ENCODE measurements around the gene PTPRH. TPM values are rescaled to one million over a fixed set of nuclear protein-coding genes. Genes with fewer than 3 reads are reported as not detected.
"Not testable (repeated sequence)": the region's sequence is repeated elsewhere in the genome, so short reads cannot be mapped to it uniquely, and the experiment has no call there.

Gene PTPRH
- total RNA-seq, 3 donors from 2014 or later (not counting 1 experiment from before 2014, with no cell fraction given): 0.45 TPM; not detected in 2

- Mint-ChIP-seq H3K4me3 (no peak overlapping the region), H3K27me3 (ENCODE audit: low read depth in 2 of 2) (no peaks in the 10 kb centered on the region), H3K9me3 (no peaks in the 10 kb centered on the region), H3K36me3 (no peaks in the 10 kb centered on the region), H3K4me1 (peaks cover 4 to 11% of the 10 kb centered on the region in 2 donors), H3K27ac (peak overlapping the region in 1 of 2 donors; percentile 65)
- ATAC-seq (no peak), DNase-seq (no peak)
- Histone ChIP-seq H3K27me3 (ENCODE audit: control insufficient read depth, insufficient read depth, low read length) (no peaks in the 10 kb centered on the region), H3K27ac (ENCODE audit: low read length) (no peak overlapping the region), H3K4me1 (ENCODE audit: control insufficient read depth, insufficient read depth, low read length) (no peaks in the 10 kb centered on the region), H3K4me3 (ENCODE audit: low read length) (no peak overlapping the region), H3K36me3 (ENCODE audit: control insufficient read depth, insufficient read depth, low read length) (peaks cover 43% of the 10 kb centered on the region), H3K9me3 (ENCODE audit: control insufficient read depth, insufficient read depth, low read length) (no peaks in the 10 kb centered on the region)
- 87% methylated on average over 9 of the region's 9 CpGs for WGBS (ENCODE audit: insufficient coverage)
- TF ChIP-seq CTCF (IDR thresholded peaks at IDR 0.05): no peak
- intact Hi-C loops (cut with micrococcal nuclease): no loop called here
Measured at GRCh38 chr19:55226273-55226672, 17.0 kb upstream of the PTPRH start.

- Mint-ChIP-seq H3K9me3 (no peaks in the 10 kb centered on the region), H3K27me3 (ENCODE audit: low read depth in 2 of 2) (no peaks in the 10 kb centered on the region), H3K36me3 (no peaks in the 10 kb centered on the region), H3K4me1 (peaks cover 4 to 11% of the 10 kb centered on the region in 2 donors), H3K4me3 (no peak overlapping the region), H3K27ac (peak overlapping the region; percentile 22 to 65)
- no peak for ATAC-seq
- Histone ChIP-seq H3K27ac (ENCODE audit: low read length) (no peak overlapping the region), H3K4me3 (ENCODE audit: low read length) (no peak overlapping the region), H3K4me1 (ENCODE audit: control insufficient read depth, insufficient read depth, low read length) (no peaks in the 10 kb centered on the region), H3K9me3 (ENCODE audit: control insufficient read depth, insufficient read depth, low read length) (no peaks in the 10 kb centered on the region), H3K36me3 (ENCODE audit: control insufficient read depth, insufficient read depth, low read length) (peaks cover 36% of the 10 kb centered on the region), H3K27me3 (ENCODE audit: control insufficient read depth, insufficient read depth, low read length) (no peaks in the 10 kb centered on the region)
- WGBS (ENCODE audit: insufficient coverage): 93% methylated on average over 4 of the region's 7 CpGs
- intact Hi-C loops (cut with micrococcal nuclease): no loop called here
- no peak for TF ChIP-seq CTCF (IDR thresholded peaks at IDR 0.05)
- DNase-seq: no peak
Measured at GRCh38 chr19:55225415-55225958, 16.2 kb upstream of the PTPRH start.

GRCh38 chr19:55224679-55225414 is 15.5 kb upstream of the PTPRH start:
- H3K36me3 Mint-ChIP-seq; H3K9me3 Mint-ChIP-seq; H3K4me3 Mint-ChIP-seq; H3K27me3 ChIP-seq (ENCODE audit: control insufficient read depth, insufficient read depth, low read length); DNase-seq; intact Hi-C loops (cut with micrococcal nuclease); H3K4me1 ChIP-seq (ENCODE audit: control insufficient read depth, insufficient read depth, low read length); H3K4me3 ChIP-seq (ENCODE audit: low read length); H3K27ac ChIP-seq (ENCODE audit: low read length); ATAC-seq; H3K9me3 ChIP-seq (ENCODE audit: control insufficient read depth, insufficient read depth, low read length); H3K27me3 Mint-ChIP-seq (ENCODE audit: low read depth in 2 of 2): not testable (repeated sequence)
- H3K36me3 ChIP-seq (ENCODE audit: control insufficient read depth, insufficient read depth, low read length): peaks cover 29% of the 10 kb centered on the region
- Mint-ChIP-seq H3K4me1 (peaks cover 4 to 11% of the 10 kb centered on the region in 2 donors), H3K27ac (peak overlapping the region in 1 of 2 donors; percentile 65)
- 95% methylated on average over 10 of the region's 11 CpGs for WGBS (ENCODE audit: insufficient coverage)

GRCh38 chr19:55224038-55224665 is 14.9 kb upstream of the PTPRH start:
- H3K9me3 Mint-ChIP-seq: no peaks in the 10 kb centered on the region
- Histone ChIP-seq H3K27ac (ENCODE audit: low read length) (no peak overlapping the region), H3K4me3 (ENCODE audit: low read length) (no peak overlapping the region), H3K4me1 (ENCODE audit: control insufficient read depth, insufficient read depth, low read length) (no peaks in the 10 kb centered on the region), H3K9me3 (ENCODE audit: control insufficient read depth, insufficient read depth, low read length) (no peaks in the 10 kb centered on the region), H3K27me3 (ENCODE audit: control insufficient read depth, insufficient read depth, low read length) (no peaks in the 10 kb centered on the region), H3K36me3 (ENCODE audit: control insufficient read depth, insufficient read depth, low read length) (peaks cover 22% of the 10 kb centered on the region)
- no peak for ATAC-seq
- no peaks in the 10 kb centered on the region for H3K27me3 Mint-ChIP-seq (ENCODE audit: low read depth in 2 of 2)
- H3K27ac Mint-ChIP-seq: peak overlapping the region; percentile 18 to 36
- peaks cover 4 to 11% of the 10 kb centered on the region in 2 donors for H3K4me1 Mint-ChIP-seq
- DNase-seq: no peak
- intact Hi-C loops (cut with micrococcal nuclease): no loop called here
- H3K36me3 Mint-ChIP-seq: no peaks in the 10 kb centered on the region
- no peak for TF ChIP-seq CTCF (IDR thresholded peaks at IDR 0.05)
- 87% methylated on average over 26 of the region's 26 CpGs for WGBS (ENCODE audit: insufficient coverage)
- no peak overlapping the region for H3K4me3 Mint-ChIP-seq
